GM18520 (cell line): Measurements from ENCODE around the gene TAF11L7.
"Not testable (repeated sequence)": the region's sequence is repeated elsewhere in the genome, so short reads cannot be mapped to it uniquely, and the experiment has no call there.

Source experiments
- ATAC-seq: cut with Tn5 transposase; IDR thresholded peaks from one replicate; pipeline ENCODE4 v1.9.1; 2021; ENCODE audit not compliant: unreplicated experiment

The TAF11L7 gene

GRCh38 chr5:17585658-17586057, at the start of gene TAF11L7:
TSS of gene TAF11L7 (minus strand) at chr5:17585758.
- not testable (repeated sequence) for ATAC-seq

- no peak for ATAC-seq
Observed at GRCh38 chr5:17634160-17634559, 48.6 kb upstream of the TAF11L7 start, which contains the start of gene TAF11L14. TSS of gene TAF11L14 (plus strand) at chr5:17634460.

- ATAC-seq: not testable (repeated sequence)
Observed at GRCh38 chr5:17631788-17632187, 46.2 kb upstream of the TAF11L7 start, which contains the start of gene TAF11L13. TSS of gene TAF11L13 (plus strand) at chr5:17632088.

- no peak for ATAC-seq
Observed at GRCh38 chr5:17625686-17626085, 40.1 kb upstream of the TAF11L7 start.

GRCh38 chr5:17620627-17621026, 35.1 kb upstream of the TAF11L7 start:
- ATAC-seq: no peak

- ATAC-seq: no peak
Observed at GRCh38 chr5:17619354-17619753, 33.8 kb upstream of the TAF11L7 start.

- ATAC-seq: no peak
Observed at GRCh38 chr5:17614872-17615605, 29.5 kb upstream of the TAF11L7 start.

- not testable (repeated sequence) for ATAC-seq
Observed at GRCh38 chr5:17610092-17610491, 24.5 kb upstream of the TAF11L7 start, which contains the start of gene TAF11L12. TSS of gene TAF11L12 (plus strand) at chr5:17610392.

GRCh38 chr5:17607461-17607860, 21.9 kb upstream of the TAF11L7 start:
- not testable (repeated sequence) for ATAC-seq

- no peak for ATAC-seq
Observed at GRCh38 chr5:17604951-17605350, 19.4 kb upstream of the TAF11L7 start.

GRCh38 chr5:17603880-17604279, 18.3 kb upstream of the TAF11L7 start, which contains the start of gene TAF11L11:
TSS of gene TAF11L11 (plus strand) at chr5:17604183.
- ATAC-seq: not testable (repeated sequence)

GRCh38 chr5:17597728-17598127, 12.2 kb upstream of the TAF11L7 start, which contains the start of gene TAF11L10:
TSS of gene TAF11L10 (minus strand) at chr5:17597828.
- not testable (repeated sequence) for ATAC-seq

GRCh38 chr5:17594255-17594654, 8.7 kb upstream of the TAF11L7 start, which contains the start of gene TAF11L9:
TSS of gene TAF11L9 (minus strand) at chr5:17594394.
- not testable (repeated sequence) for ATAC-seq

- not testable (repeated sequence) for ATAC-seq
Observed at GRCh38 chr5:17590860-17591259, 5.3 kb upstream of the TAF11L7 start, which contains the start of gene TAF11L8. TSS of gene TAF11L8 (minus strand) at chr5:17590960.
